HG03520 (cell line): ENCODE data around the gene DNAJC22.
"Not testable (repeated sequence)": the region's sequence is repeated elsewhere in the genome, so short reads cannot be mapped to it uniquely, and the experiment has no call there.

Experiments used
- ATAC-seq: cut with Tn5 transposase; IDR thresholded peaks from one replicate; pipeline ENCODE4 v1.9.1; 2021; ENCODE audit warnings: mild to moderate bottlenecking, moderate library complexity; ENCODE audit not compliant: unreplicated experiment

The DNAJC22 gene

DNA sequence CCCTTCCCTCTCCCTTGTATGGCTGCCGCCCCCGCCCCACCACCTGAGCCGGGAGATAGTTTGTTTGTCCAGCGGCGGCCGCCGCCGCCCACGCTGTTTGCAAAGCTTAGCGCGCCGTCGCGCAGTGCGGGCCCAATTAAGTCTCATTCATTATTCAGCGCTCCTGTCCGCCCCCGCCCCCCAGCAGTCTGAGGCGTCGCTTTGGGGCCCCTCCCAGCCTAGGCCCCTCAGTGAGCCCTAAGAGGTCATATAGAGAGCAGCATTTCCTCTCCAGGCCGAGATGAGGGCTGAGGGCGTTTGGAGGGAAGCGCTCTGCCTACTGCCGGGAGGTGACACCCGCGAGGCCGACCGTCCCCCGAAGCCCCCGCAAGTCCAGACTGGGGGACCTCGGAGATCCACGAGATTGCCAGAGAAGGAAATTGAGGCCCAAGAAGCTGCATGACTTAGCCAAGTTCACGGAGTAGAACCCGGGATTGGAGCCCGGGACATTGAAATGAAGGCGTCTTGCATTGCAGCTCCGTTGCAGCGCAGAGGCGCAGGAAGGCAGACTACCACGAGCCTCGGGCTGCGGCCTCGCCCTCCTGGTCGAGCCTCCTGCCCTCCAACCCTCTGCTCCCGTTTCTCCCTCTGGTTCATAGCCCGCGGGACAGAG lies at the start of gene DNAJC22:
TSS of gene DNAJC22 (plus strand) at position 230 of the 652 bp plus-strand sequence. CDS start 1,985 bp downstream, outside the sequence.
- ATAC-seq: no peak

DNA sequence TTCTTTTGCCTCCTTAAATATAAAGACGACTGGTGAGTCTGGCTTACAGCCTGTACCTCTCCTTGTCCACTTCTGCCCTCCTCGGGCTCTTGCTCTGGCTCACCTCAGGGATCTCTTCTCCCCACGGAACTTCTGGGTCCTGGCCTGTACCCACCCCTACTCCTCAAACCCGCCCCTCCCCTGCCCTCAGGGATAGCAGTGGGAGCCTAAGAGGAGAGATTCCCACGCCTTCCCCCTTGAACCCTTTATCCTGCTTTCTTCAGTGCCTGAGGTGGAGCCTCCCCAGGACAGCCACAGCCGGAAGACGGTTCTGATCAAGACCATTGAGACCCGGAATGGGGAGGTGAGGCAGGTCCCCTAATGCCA lies 49.0 kb upstream of the DNAJC22 start:
- no peak for ATAC-seq

DNA sequence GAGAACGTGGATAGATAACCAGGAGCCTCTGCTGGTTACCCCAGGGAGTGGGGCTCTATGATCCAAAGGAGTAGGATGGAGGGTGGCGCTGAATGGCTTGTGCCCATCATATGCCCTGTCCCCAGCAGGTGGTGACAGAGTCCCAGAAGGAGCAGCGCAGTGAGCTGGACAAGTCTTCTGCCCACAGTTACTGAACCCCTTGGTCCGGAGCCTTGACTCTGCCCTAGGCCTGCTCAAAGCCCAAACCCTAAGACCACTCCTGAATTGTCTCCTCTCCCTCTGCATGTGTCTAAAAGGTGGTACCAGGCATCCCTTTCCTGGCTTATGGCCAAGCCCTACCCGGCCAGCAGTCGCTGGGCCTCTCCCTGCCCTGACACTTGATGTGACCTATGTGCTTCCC lies 48.5 kb upstream of the DNAJC22 start:
- ATAC-seq: no peak

DNA sequence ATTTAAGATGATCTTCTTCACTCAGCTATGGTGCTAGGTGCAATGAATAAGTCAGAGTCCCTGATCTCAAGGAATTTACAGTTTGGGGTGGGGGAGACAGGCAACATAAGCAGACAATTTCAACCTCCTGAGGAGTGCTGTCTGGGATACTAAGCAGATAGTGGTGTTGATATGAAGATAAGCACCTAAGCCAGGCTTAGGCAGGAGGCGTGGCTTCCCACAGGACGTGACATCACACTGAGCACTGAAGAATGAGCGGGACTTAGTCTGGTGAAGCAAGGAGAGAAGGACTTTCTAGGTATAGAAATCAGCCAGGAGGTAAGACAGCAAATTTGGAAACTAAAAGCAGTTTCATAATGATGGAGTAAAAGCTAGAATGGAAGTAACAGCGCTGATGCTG lies 44.9 kb upstream of the DNAJC22 start:
- no peak for ATAC-seq

DNA sequence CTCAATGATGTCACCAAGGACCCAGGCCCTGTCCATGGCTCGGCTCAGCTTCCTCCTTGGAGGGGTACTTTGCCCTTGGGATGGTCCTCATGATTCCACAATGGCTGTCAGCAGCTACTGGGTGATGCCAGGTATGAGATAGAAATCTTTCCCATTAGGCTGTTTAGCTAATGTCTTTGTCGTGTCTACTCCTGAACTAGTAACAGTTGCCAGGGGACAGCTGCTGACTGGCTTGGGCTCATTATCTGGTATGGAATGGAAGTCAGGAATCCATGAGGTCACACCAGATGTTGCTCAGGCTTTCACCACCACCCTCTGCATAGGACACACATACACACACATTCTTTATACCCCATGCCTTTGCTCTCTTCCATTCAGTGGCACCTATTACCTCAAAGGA lies 42.5 kb upstream of the DNAJC22 start:
- no peak for ATAC-seq

DNA sequence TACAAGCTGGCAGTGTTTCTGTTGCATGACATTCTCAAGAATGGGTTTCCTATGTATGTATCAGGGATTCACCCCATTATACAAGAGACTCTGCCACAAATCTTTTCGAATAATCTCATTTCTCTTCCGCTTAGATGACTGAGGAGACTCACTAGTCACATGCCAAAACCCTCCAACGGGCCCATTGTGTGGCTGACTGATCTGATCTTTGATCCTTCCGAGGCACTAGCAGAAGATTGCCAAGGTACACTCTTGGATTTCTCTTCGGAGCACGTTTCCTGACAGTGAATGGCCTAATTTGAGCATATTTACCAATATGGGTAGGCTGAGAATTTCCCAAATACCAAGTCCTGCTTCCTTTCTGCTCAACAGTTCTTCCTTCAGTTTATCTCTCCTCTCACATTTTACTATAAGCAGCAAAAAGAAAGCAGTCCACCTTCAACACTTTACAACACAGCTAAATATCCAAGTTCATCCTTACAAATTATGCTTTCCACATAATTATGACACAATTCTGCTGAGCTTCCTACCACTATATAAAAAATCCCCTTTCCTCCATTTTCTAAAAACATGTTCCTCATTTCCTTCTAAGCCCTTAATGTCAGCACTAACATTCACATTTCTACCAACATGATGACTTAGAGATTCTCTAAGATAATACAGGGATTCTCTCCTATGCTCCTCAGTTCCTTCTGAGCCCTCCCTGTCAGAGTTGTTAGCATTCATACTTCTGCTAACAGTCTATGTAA lies 40.8 kb upstream of the DNAJC22 start:
- ATAC-seq: no peak

DNA sequence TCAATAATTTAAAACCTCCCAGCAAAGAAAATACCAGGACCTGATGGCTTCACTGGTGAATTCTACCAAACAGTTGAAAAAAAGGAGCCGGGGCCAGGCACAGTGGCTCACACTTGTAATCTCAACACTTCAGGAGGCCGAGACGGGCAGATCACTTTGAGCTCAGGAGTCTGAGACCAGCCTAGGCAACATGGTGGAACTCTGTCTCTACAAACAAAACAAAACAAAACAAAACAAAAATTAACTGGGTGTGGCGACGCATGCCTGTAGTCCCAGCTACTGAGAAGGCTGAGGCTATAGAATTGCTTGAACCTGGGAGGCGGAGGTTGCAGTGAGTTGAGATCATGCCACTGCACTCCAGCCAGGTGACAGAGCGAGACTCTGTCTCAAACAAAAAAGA lies 37.3 kb upstream of the DNAJC22 start:
- no peak for ATAC-seq

DNA sequence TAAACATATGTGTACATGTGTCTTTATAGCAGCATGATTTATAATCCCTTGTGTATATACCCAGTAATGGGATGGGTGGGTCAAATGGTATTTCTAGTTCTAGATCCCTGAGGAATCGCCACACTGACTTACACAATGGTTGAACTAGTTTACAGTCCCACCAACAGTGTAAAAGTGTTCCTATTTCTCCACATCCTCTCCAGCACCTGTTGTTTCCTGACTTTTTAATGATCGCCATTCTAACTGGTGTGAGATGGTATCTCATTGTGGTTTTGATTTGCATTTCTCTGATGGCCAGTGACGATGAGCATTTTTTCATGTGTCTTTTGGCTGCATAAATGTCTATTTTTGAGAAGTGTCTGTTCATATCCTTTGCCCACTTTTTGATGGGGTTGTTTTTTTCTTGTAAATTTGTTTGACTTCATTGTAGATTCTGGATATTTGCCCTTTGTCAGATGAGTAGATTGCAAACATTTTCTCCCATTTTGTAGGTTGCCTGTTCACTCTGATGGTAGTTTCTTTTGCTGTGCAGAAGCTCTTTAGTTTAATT lies 36.2 kb upstream of the DNAJC22 start:
- not testable (repeated sequence) for ATAC-seq

DNA sequence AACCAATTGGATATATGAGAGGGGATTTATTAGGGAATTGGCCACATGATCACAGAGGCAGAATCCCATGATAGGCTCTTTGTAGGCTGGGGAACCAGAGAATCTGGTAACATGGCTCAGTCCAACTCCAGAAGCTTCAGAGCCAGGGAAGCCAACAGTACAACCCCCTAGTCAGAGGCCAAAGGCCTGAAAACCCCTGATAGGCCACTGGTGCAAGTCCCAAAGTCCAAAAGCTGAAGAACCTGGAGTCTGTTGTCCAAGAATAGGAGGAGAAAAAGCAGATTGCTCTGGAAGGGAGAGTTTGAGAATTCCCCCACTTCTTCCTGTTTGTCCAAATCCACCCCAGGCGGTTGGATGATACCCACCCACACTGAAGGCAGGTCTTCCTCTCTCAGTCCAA lies 31.9 kb upstream of the DNAJC22 start:
- no peak for ATAC-seq

DNA sequence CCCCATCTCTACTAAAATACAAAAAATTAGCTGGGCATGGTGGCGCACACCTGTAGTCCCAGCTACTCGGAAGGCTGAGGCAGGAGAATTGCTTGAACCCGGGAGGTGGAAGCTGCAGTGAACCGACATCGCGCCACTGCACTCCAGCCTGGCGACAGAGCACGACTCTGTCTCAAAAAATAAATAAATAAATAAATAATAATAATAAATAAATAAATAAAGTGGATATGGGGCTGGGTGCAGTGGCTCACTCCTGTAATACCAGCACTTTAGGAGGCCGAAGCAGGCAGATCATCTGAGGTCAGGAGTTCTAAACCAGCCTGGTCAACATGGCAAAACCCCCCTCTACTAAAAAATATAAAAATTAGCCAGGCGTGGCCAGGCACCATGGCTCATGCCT lies 29.6 kb upstream of the DNAJC22 start:
- ATAC-seq: not testable (repeated sequence)

DNA sequence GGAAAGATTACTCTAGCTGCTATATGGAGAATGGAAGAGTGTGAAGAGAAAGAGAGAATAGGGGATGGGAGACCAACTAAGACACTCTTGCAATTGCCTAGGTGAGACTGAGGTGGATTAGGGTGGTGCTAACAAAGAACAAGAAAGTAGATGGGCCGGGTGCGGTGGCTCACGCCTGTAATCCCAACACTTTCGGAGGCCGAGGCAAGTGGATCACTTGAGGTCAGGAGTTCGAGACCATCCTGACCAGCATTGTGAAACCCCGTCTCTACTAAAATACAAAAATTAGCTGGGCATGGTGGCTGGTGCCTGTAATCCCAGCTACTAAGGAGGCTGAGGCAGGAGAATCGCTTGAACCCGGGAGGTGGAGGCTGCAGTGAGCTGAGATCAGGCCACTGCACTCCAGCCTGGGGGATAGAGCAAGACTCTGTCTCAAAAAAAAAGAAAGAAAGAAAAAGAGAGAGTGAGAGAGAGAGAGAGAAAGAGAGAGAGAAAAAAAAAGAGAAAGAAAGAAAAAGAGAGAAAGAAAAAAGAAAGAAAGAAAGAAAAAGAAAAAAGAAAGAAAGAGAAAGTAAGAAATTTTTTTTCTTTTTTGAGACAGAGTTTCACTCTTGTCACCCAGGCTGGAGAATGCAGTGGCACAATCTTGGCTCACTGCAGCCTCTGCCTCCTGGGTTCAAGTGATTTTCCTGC lies 26.1 kb upstream of the DNAJC22 start:
- ATAC-seq: not testable (repeated sequence)

DNA sequence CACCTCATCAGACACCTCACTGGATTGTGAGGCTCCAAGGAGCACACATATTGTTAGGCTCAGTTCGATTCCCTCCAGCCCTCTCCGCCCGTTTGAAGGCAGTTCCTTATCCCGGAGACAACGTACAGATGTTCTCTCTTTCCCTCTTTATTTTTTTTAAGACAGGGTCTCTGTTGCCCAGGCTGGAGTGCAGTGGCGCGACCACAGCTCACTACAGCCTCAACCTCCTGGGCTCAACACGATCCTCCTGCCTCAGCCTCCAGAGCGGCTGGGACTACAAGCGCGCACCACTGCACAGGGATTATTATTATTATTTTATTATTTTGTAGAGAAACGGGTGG lies 24.4 kb upstream of the DNAJC22 start:
- no peak for ATAC-seq

DNA sequence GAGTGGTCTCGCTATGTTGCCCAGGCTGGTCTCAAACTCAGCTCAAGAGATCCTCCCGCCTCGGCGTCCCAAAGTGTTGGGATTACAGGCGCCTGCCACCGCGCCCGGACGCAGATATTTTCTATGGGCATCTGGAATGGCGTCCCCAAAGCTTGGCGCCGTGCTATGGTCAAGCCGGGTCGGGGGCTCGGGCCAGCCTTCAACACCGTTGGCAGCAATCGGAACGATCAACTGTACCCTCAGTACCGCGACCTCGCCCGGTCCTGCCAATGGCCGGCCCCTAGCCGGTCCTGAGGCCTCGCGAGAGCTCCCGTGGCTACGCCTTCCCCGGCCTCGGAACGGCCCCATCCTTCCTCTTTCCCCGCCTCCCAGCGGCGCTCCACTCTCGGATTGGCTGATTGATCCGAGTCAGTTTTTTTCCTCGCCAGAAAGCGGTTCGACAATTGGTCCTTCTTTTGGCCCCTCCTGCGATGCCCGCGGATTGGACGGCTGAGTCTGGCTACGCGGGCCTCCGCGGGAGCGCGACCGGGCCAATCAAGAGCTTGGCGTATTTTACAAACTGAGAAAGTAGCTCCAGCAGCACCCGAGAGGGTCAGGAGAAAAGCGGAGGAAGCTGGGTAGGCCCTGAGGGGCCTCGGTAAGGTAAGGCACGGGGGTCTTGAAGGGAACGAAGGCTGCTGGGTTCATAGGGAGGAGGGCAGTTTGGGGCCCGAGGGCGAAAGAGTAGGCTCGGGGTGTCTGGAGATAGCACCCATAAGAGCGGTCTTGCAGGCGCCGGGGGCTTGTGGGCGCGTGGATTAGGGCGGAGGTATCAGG lies 23.8 kb upstream of the DNAJC22 start, which contains the start of gene TROAP:
TSS of gene TROAP (plus strand) at position 548 of the 816 bp plus-strand sequence. CDS start 354 bp downstream, outside the sequence.
- ATAC-seq: peak; percentile 98

DNA sequence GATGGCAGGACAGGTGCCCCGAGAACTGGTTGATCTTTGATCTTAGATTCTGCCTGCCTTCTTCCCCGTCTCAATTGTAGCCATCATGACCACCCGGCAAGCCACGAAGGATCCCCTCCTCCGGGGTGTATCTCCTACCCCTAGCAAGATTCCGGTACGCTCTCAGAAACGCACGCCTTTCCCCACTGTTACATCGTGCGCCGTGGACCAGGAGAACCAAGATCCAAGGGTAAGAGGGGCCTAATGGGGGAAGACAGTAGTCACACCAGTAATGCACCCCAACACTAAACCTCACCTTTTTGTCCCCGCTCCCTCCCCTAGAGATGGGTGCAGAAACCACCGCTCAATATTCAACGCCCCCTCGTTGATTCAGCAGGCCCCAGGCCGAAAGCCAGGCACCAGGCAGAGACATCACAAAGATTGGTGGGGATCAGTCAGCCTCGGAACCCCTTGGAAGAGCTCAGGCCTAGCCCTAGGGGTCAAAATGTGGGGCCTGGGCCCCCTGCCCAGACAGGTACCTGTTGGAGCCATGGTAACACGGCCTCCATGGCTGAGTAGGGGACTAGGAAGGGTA lies 23.1 kb upstream of the DNAJC22 start:
- ATAC-seq: no peak

DNA sequence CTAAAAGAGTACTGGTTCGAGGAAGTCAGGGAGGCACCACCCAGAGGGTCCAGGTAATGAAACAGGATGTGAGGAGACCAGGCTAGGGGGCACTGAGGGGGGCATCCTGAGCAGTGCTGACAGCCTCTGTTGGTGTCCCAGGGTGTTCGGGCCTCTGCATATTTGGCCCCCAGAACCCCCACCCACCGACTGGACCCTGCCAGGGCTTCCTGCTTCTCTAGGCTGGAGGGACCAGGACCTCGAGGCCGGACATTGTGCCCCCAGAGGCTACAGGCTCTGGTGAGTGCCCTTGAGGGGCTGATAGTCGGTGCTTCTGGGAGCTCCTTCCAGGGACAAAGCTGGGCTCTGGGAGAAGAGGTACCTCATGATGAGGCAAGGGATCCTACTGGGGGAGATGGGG lies 21.1 kb upstream of the DNAJC22 start:
- ATAC-seq: no peak

DNA sequence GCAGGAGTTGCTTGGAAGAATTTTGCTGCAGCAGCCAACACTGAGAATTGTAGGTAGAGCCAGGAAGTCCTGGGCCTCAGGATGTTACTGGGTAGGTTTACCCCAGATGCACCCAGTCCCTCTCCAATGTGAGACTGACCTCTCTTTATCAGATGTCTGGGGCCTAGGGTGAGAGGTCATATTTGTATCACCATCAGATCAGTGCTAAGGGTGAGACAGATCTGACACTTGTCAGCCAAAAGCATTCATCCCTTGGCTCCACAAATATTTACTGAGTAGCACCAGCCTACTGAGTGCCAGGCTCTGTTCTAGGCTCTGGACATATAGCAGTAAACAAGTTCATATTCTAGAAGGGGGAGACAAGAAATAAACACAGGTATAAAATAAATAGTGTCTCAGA lies 19.3 kb upstream of the DNAJC22 start:
- no peak for ATAC-seq

DNA sequence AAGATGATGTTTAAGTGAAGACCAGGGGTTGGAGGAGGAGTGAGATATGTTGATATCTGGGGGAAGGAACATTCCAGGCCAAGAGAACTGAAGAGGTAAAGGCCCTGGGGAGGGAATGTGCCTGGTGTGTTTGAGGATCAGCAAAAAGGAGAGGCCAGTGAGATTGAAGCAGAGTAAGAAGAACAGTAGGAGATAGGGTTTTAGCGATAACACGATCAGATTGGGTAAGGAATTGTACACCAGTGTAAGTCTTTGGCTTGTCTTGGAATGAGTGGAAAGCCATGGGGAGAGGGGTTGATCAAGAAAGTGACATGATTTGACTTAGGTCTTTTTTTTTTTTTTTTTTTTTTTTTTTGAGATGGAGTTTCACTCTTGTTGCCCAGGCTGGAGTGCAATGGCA lies 18.8 kb upstream of the DNAJC22 start:
- no peak for ATAC-seq

DNA sequence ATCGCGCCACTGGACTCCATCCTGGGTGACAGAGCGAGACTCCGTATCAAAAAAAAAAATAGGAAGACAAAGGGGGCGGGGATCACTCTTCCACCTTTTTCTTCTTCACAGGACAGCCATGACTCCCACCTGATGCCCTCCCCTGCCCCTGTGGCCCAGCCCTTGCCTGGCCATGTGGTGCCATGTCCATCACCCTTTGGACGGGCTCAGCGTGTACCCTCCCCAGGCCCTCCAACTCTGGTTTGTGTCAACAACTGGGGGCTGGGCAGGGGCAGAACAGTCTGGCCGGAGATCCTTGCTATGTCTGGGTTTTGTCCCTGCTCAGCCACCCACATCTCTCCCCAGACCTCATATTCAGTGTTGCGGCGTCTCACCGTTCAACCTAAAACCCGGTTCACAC lies 17.9 kb upstream of the DNAJC22 start:
- ATAC-seq: no peak

DNA sequence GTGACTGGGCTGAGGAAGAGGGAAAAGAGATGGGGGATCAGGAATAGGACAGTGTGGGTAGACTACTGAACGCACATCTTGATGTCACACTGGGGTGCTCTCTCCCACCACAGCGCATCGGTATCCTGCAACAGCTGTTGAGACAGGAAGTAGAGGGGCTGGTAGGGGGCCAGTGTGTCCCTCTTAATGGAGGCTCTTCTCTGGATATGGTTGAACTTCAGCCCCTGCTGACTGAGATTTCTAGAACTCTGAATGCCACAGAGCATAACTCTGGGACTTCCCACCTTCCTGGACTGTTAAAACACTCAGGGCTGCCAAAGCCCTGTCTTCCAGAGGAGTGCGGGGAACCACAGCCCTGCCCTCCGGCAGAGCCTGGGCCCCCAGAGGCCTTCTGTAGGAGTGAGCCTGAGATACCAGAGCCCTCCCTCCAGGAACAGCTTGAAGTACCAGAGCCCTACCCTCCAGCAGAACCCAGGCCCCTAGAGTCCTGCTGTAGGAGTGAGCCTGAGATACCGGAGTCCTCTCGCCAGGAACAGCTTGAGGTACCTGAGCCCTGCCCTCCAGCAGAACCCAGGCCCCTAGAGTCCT lies 16.6 kb upstream of the DNAJC22 start:
- ATAC-seq: no peak
